Measurements from ENCODE around the gene ARID4B.
"Not testable (repeated sequence)": the region's sequence is repeated elsewhere in the genome, so short reads cannot be mapped to it uniquely, and the experiment has no call there.

DNA sequence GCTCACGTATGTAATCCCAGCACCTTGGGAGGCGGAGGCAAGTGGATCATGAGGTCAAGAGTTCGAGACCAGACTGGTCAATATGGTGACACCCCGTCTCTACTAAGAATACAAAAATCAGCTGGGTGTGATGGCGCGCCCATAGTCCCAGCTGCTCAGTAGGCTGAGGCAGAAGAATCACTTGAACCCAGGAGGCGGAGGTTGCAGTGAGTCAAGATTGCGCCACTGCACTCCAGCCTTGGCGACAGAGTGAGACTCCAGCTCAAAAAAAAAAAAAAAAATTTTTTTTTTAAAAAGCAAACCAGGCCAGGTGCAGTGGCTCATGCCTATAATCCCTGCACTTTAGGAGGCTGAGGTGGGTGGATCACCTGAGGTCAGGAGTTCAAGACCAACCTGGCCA is 168.7 kb downstream of the ARID4B start:
- TF ChIP-seq CTCF, POLR2A (IDR thresholded peaks at IDR 0.05): not testable (repeated sequence)

Data from lower leg skin (tissue), 3 donors.